Measurements from ENCODE around the gene CCDC150.

- TF ChIP-seq POLR2A (IDR thresholded peaks at IDR 0.05; ENCODE audit: low read depth, low read length) (no peak), TAF1 (IDR thresholded peaks at IDR 0.05; ENCODE audit: low read depth, low read length) (no peak)
Measured at GRCh38 chr2:196601430-196602306, 37.8 kb upstream of the CCDC150 start.
